ENCODE measurements around the gene SENP1. TPM values are rescaled to one million over a fixed set of nuclear protein-coding genes. Genes with fewer than 3 reads are reported as not detected.

The SENP1 gene
- total RNA-seq, 2 donors from 2014 or later, result 37.5 to 42.3 TPM

DNA sequence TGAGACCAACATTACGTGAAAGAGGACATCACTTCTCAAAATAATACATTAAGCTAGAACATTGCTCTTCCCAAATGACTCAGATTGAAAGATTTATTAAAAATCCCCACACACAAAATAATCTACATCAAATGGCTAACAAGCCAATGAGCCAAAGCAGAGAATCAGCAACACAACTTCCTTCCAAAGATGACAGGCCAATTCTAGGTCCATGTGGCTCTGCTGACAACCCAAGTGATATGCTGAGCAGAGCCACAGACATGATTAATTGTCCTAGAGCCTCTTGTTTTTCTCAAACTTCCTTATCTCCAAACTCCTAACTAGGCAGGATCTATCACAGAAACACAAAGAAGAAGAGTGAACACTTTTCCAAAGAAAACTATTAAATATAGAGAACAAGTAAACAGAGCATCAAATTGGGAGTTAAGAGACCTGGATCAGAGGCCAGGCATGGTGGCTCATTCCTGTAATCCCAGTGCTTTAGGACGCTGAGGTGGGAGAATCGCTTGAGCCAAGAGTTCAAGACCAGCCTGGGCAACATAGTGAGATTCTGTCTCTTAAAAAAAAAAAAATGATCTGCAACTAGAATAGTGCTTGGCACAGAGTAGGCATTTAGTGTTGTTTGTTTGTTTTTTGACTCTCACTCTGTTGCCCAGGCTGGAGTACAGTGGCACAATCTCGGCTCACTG, 38.5 kb downstream of the SENP1 start:
- no peak for ATAC-seq (replicated peaks)
- Mint-ChIP-seq H3K27ac (peak overlapping the region; percentile 3), H3K4me3 (no peak overlapping the region), H3K36me3 (ENCODE audit: low read depth) (peaks cover 96% of the 10 kb centered on the region), H3K27me3 (no peaks in the 10 kb centered on the region), H3K9me3 (no peaks in the 10 kb centered on the region), H3K4me1 (peaks cover 5% of the 10 kb centered on the region)

DNA sequence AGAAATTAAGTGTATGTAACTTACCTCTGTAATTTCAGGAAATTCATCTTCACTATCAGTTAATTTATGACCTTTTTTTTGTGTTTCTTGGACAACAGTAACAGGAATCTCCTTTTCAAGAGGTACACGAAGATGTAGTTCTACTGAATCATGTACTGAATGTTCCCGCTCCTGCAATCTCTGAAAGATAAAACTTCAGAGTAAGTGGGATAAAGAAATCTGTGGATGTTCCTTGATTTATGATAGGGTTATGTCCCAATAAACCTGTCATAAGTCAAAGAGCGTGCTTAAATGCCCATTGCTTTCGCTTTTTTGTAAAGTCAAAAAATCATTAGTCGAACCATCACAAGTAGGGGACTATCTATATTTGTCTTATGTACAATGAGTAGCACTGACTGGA, 40.8 kb downstream of the SENP1 start:
- no peak overlapping the region for H3K4me3 Mint-ChIP-seq
- H3K27me3 Mint-ChIP-seq, result no peaks in the 10 kb centered on the region
- peaks cover 5% of the 10 kb centered on the region for H3K4me1 Mint-ChIP-seq
- ATAC-seq (replicated peaks), result no peak
- no peak overlapping the region for H3K27ac Mint-ChIP-seq
- peaks cover 96% of the 10 kb centered on the region for H3K36me3 Mint-ChIP-seq (ENCODE audit: low read depth)
- no peaks in the 10 kb centered on the region for H3K9me3 Mint-ChIP-seq

DNA sequence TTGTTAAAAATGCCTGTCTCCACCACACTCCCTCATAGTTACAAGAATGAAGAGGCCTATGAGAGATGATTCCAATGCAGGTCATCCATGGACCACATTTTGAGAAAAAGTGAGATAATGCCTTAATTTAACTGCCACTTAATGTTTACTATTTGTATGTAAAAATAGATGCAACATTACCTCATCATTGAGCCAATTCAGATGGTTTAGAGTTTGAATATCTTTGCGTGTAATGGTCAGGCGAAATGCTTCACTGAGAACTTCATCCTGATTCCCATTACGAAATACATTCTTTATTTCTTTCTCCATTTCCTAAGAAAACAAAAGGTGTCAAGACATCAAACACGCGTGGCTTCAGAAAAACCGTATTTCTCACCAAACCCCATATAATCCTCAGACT, 42.3 kb downstream of the SENP1 start:
- Mint-ChIP-seq H3K9me3 (peaks cover 7% of the 10 kb centered on the region), H3K4me1 (peaks cover 5% of the 10 kb centered on the region), H3K27me3 (no peaks in the 10 kb centered on the region), H3K27ac (no peak overlapping the region), H3K4me3 (no peak overlapping the region), H3K36me3 (ENCODE audit: low read depth) (peaks cover 96% of the 10 kb centered on the region)
- ATAC-seq (replicated peaks), result no peak

DNA sequence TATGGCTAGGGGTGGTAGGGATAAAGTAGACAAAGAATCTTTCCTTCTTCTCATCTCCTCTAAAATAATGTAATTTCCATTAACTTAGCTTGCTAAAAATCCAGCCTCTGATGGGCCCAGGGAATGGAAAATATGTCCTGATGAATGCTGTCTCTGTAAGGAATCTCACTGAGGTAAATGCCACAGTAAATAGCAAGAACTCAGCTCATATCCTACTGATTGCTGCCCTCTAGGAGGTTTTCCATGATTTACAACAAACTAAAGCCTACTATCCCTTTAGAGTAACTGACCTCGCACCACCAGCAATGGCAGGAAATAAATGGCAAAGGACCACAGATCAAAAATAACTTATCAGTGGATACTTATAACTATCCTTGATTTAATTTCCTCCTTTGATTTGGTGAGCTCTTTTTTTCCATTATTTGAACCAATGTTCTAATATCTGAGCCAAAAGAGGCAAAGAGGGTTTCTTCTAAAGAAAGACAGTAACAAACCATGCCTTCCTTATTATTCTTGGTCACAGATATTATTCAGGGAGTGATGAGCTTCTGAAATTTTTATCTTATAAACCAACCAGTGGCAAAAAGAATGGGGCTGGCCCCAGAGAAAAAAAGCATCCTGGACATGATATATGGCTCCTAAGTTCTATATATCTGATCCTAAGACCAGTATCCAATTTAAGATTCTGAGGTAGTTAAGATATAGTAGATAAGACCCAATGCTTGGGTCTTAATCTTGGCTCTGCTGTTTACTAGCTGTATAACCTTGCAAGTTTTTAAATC, 43.8 kb downstream of the SENP1 start:
- Mint-ChIP-seq H3K4me1 (peaks cover 1% of the 10 kb centered on the region), H3K9me3 (peaks cover 7% of the 10 kb centered on the region), H3K27ac (no peak overlapping the region), H3K4me3 (no peak overlapping the region), H3K27me3 (no peaks in the 10 kb centered on the region), H3K36me3 (ENCODE audit: low read depth) (peaks cover 92% of the 10 kb centered on the region)
- ATAC-seq (replicated peaks), result no peak

DNA sequence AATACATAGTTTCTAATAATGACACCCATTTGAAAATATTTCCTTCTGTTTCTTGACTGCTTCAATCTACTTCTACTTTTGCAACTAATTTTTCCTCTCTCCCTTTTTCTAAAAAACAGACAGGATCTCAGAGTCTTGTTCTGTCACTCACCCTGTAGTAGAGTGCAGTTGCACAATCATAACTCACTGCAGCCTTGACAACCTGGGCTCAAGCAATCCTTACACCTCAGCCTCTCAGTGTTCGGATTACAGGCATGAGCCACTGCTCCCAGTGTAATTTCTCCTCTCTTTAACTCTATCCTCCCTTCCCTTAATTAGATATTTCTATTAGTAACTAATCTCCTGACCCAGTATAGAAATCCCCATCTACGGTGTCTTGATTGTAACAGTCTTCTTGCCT, 45.4 kb downstream of the SENP1 start:
- Mint-ChIP-seq H3K4me3 (no peak overlapping the region), H3K27me3 (no peaks in the 10 kb centered on the region), H3K36me3 (ENCODE audit: low read depth) (peaks cover 76% of the 10 kb centered on the region), H3K4me1 (no peaks in the 10 kb centered on the region), H3K9me3 (peaks cover 7% of the 10 kb centered on the region), H3K27ac (no peak overlapping the region)
- no peak for ATAC-seq (replicated peaks)

DNA sequence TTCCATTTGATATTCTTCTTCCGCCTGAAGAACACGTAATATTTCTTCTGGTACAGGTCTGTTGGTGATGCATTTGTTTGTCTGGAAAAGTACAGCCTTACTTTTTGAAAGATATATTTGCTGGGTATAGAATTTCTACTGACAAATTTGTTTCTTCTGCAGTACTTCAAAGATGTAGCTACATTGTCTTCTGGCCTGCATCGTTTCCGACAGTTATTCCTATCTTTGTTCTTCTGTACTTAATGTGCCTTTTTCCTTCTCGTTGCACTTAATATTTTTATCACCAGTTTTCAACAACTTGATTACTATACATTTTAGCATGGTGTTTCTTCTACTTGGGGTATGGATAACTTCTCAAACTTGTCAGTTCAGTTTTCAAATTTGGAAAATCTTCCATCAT, 47.1 kb downstream of the SENP1 start:
- Mint-ChIP-seq H3K27ac (no peak overlapping the region), H3K9me3 (peaks cover 7% of the 10 kb centered on the region), H3K27me3 (no peaks in the 10 kb centered on the region), H3K4me1 (no peaks in the 10 kb centered on the region), H3K36me3 (ENCODE audit: low read depth) (peaks cover 65% of the 10 kb centered on the region), H3K4me3 (no peak overlapping the region)
- ATAC-seq (replicated peaks), result no peak

DNA sequence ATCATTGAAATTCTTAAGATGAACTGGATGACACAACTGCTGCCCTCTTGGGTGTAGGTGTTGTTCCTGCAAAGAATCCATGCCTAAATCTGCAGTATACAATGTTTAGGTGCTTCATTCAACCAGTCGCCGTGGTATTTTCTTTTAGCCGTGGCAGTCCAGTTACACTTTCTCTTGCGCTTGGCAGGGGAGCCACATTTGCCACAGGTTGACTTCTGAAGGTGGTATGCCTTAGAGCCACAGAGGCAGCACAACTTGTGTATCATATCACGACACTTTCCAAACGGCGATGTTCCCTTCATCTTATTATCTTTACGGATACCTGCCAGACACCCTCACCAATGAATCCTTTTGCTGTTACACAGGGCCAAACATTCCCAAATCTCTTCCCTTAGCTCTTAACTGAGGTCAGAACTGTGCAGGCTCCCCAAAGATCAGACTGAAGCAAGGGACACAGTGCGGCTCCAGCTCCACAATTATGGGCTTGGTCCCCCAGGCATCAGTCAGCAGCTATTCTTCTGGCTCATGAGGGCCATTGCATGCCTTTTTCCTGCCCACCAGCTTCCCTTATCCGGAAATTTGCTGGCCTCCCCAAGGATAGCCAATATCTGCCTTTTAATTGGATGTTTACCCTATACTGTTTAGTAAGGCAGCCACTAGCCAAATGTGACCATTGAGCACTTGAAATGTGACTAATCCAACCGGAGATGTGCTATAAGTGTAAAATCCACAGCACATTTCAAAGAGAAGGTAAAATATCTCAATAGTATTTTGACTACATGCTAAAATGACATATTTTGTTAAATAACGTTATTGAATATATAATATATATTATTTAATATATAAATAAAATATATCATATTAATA, 50.7 kb downstream of the SENP1 start:
- peak; percentile 16 for ATAC-seq (replicated peaks)
- Mint-ChIP-seq H3K4me3 (no peak overlapping the region), H3K4me1 (no peaks in the 10 kb centered on the region), H3K36me3 (ENCODE audit: low read depth) (peaks cover 35% of the 10 kb centered on the region), H3K27me3 (no peaks in the 10 kb centered on the region), H3K9me3 (peaks cover 7% of the 10 kb centered on the region), H3K27ac (no peak overlapping the region)

DNA sequence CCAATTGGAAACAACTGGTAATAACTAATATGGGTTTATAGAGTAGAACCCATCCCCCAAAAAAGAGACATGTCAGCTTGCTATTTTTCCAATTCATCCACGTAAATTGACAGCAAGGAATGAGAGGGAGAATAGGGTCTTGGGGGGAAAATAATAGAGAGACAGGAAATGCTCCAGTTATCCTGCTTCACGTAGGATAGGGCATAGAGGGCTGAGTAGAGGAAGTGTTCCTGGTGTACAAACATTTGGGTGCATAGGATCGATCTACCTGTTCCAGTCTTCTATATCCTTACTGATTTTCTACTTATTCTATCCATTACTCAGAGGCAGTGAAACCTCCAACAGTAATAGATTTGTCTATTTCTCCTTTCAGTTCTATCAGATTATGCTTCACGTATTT, 52.0 kb downstream of the SENP1 start:
- Mint-ChIP-seq H3K4me1 (no peaks in the 10 kb centered on the region), H3K4me3 (no peak overlapping the region), H3K9me3 (peaks cover 2% of the 10 kb centered on the region), H3K27ac (no peak overlapping the region), H3K27me3 (no peaks in the 10 kb centered on the region), H3K36me3 (ENCODE audit: low read depth) (peaks cover 34% of the 10 kb centered on the region)
- ATAC-seq (replicated peaks), result no peak

DNA sequence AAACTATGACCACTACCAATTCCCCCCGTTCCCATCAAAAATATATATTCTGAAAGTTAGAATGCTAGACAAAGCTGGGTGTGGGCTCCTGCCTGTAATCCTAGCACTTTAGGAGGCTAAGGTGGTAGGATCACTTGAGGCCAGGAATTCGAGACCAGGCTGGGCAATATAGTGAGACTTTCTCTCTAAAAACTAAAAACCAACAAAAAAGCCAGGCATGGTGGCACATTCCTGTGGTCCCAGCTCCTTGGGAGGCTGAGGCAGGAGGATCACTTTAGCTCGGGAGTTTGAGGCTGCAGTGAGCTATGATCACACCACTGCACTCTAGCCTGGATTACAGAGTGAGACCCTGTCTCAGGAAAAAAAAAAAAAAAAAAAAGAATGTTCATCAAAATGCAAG, 52.8 kb downstream of the SENP1 start:
- H3K36me3 Mint-ChIP-seq (ENCODE audit: low read depth), result peaks cover 34% of the 10 kb centered on the region
- ATAC-seq (replicated peaks), result no peak
- H3K4me1 Mint-ChIP-seq, result no peaks in the 10 kb centered on the region
- H3K27ac Mint-ChIP-seq, result no peak overlapping the region
- no peaks in the 10 kb centered on the region for H3K9me3 Mint-ChIP-seq
- H3K27me3 Mint-ChIP-seq, result no peaks in the 10 kb centered on the region
- no peak overlapping the region for H3K4me3 Mint-ChIP-seq

DNA sequence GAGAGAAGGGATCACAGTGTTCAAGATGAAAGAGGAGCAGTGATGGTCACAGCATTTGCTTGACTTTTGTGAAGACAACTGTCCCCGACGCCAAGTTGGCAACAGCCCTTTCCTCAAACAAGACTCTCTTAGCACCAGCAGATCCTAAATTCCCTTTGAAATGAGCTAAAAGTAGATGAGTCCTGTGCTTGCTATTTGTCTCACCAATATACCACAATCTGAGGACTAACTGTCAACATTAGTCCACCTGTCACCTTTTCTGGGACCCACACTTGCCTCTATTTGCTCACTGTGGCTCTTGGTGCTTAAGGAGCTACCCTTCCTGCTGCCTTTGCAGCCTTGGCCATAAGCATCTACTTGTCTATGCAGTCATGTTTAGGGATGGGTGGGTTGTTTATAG, 54.2 kb downstream of the SENP1 start:
- Mint-ChIP-seq H3K36me3 (ENCODE audit: low read depth) (peaks cover 46% of the 10 kb centered on the region), H3K4me3 (no peak overlapping the region), H3K27me3 (no peaks in the 10 kb centered on the region), H3K4me1 (no peaks in the 10 kb centered on the region), H3K9me3 (no peaks in the 10 kb centered on the region), H3K27ac (peak overlapping the region; percentile 14)
- no peak for ATAC-seq (replicated peaks)

DNA sequence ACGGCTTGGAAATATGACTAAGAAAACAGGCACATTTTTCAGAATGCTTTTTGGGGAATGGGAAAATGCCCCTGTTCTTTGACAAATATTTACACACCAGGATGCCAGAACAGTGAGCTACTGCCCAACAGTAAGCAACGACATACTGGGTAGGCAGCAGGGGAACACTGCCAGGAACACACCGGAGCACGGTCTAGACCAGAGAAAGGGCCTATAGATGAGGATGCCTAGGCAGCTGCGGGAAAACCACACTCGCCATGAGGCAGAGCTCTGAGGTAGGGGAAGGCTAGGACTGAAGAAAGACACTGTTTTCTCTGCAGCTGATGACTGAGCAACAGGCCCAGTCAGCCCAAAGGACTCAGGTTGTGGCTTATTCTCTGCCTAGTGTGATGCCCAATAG, 55.7 kb downstream of the SENP1 start:
- no peak overlapping the region for H3K4me3 Mint-ChIP-seq
- peaks cover 58% of the 10 kb centered on the region for H3K36me3 Mint-ChIP-seq (ENCODE audit: low read depth)
- no peaks in the 10 kb centered on the region for H3K27me3 Mint-ChIP-seq
- no peaks in the 10 kb centered on the region for H3K9me3 Mint-ChIP-seq
- H3K27ac Mint-ChIP-seq, result no peak overlapping the region
- H3K4me1 Mint-ChIP-seq, result no peaks in the 10 kb centered on the region
- ATAC-seq (replicated peaks), result no peak

DNA sequence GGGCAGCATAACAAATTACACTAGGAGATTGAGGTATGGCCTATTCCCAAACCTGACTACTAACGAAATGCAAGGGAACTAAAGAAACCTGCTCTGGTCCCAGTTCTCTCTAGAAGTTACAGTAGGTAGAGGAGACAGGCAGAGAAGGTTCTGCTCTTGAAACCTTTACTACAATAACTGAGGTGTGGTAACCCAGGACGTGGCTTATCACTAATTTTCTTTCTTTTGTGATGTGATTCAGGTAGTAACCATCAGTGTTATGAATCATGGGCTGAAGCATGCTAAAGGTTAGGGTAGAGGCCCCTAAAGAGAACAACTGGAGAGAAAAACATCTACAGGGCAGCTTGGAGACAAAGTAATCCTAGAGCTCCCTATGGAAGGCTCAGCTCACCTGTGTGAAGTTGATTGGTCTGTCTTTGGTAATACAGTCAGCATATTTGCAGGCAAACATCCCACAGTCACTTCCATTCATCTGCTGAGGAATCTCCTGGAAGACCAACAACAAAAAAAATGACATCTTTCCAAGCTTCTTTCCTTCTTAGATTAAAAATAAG, 59.8 kb downstream of the SENP1 start:
- Mint-ChIP-seq H3K4me1 (no peaks in the 10 kb centered on the region), H3K36me3 (ENCODE audit: low read depth) (peaks cover 72% of the 10 kb centered on the region)

DNA sequence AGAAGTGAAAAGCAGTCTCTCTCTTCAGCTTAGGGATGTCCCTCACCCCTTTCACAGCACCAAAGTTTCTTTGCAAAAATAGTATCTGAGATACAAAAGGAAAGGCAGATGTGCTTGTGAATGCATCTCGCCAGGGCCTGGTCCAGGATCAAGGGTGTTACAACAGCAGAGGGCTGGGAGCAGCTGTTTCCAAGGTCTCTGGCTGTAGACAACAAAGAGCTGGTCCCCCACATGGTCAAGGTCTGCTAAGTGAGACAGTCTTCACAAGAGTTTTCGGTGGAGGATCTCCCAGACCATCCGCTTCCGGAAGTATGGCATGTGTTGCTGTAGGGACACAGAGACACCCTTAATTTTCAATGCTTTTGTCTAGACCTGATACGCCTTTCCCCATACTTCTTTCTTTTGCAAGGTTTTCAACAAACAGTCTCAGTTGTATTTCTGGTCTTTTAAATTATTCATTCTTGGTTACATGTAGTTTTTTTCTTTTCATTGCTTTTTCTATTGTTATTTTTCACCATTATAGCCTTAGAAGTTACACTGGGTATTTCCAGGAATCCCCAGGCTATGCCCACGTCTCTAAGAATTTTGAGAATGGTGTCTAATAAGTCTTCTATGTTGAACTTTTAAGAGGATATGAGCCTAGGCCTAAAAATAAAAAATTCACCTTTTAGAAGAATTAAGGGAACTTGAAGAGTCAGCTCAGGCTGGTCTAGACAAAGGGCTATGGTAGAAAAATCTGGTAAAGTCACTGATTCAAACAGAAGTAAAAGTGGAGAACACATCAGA, 60.6 kb downstream of the SENP1 start:
- no peak for ATAC-seq (replicated peaks)
- Mint-ChIP-seq H3K9me3 (no peaks in the 10 kb centered on the region), H3K27me3 (no peaks in the 10 kb centered on the region), H3K4me3 (no peak overlapping the region), H3K4me1 (no peaks in the 10 kb centered on the region), H3K27ac (peak overlapping the region; percentile 57), H3K36me3 (ENCODE audit: low read depth) (peaks cover 71% of the 10 kb centered on the region)

More for the DNA sequence above, 59.8 kb downstream of the SENP1 start:
- Mint-ChIP-seq H3K4me3 (no peak overlapping the region), H3K27me3 (no peaks in the 10 kb centered on the region), H3K9me3 (no peaks in the 10 kb centered on the region), H3K27ac (peak overlapping the region; percentile 57)
- ATAC-seq (replicated peaks), result peak; percentile 23

DNA sequence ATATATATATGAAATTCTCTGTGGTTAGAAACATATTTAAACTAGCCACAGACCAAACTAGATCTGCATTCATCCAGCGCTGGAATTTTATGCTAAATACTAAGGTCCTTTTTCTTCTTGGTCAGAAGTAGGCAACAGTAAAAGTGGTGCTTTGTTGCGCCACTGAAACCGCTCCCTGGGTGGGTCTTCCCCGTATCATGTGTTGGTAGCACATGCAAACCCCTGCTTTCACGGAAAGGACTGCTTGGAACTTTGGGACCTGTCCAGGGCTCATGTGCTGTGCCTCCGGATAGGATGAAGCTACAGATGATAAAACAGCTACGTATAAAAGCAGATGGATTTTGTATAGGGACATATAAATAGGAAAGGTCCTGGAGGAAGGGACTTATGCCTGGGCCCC, 61.5 kb downstream of the SENP1 start:
- no peak for ATAC-seq (replicated peaks)
- H3K4me3 Mint-ChIP-seq, result no peak overlapping the region
- no peaks in the 10 kb centered on the region for H3K27me3 Mint-ChIP-seq
- H3K4me1 Mint-ChIP-seq, result no peaks in the 10 kb centered on the region
- peaks cover 63% of the 10 kb centered on the region for H3K36me3 Mint-ChIP-seq (ENCODE audit: low read depth)
- H3K27ac Mint-ChIP-seq, result no peak overlapping the region
- H3K9me3 Mint-ChIP-seq, result no peaks in the 10 kb centered on the region
